ENCODE results near the gene PMP22. TPM values are rescaled to one million over a fixed set of nuclear protein-coding genes. Genes with fewer than 3 reads are reported as not detected.

Gene PMP22
- total RNA-seq, 4 donors from 2014 or later, result 224 to 387 (median 297) TPM

DNA sequence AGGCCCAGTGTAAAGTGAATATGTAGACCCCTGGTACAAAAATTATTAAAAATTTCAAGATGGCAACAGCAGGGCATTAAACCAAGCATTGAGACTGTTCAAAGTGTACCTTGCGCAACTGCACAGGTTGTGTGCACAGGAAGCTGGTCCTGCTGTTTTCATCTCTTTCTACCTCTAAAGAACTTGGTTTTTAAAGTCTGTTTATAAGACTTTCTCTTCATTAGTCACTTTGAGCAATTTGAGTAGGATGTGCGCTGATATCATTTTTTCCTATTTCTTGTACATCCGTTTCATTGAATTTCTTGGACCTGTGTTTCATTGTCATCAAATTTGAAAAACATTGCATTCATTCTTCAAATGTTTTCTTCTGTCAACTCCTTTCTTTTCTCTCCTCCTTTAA is 16.8 kb upstream of the PMP22 start:
- TF ChIP-seq, protein P1, sequence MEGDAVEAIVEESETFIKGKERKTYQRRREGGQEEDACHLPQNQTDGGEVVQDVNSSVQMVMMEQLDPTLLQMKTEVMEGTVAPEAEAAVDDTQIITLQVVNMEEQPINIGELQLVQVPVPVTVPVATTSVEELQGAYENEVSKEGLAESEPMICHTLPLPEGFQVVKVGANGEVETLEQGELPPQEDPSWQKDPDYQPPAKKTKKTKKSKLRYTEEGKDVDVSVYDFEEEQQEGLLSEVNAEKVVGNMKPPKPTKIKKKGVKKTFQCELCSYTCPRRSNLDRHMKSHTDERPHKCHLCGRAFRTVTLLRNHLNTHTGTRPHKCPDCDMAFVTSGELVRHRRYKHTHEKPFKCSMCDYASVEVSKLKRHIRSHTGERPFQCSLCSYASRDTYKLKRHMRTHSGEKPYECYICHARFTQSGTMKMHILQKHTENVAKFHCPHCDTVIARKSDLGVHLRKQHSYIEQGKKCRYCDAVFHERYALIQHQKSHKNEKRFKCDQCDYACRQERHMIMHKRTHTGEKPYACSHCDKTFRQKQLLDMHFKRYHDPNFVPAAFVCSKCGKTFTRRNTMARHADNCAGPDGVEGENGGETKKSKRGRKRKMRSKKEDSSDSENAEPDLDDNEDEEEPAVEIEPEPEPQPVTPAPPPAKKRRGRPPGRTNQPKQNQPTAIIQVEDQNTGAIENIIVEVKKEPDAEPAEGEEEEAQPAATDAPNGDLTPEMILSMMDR (IDR thresholded peaks at IDR 0.05), result no peak
- ATAC-seq (ENCODE audit: low FRiP score) (no peak), DNase-seq (ENCODE audit: low spot score) (no peak)

DNA sequence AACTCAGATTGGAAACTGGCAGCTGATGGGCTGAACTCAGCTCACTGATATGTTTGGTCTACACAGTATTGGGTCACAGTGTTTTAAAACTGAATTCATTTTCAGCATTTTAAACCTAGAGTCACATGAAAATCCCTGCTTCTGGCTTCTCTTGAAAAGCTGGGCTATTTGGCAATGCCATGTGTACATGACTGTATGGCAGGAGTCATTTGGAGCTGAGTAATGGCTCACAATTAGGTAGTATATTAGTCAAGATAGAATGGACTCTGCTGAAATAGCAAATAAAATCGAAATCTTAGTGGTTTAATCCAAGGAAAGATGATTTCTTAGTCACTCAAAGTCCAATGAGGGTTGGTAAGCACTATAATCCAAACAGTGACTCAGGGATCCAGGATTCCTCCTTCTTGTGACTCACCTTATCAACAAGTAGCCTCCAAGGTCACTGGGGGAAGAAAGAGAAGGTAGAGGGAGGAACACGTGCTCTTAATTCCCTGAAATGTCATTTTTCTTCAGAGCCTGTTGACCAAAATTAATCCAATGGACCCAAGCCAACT is 13.9 kb upstream of the PMP22 start:
- DNase-seq (ENCODE audit: low spot score) (no peak), ATAC-seq (ENCODE audit: low FRiP score) (peak; percentile 77)
- TF ChIP-seq, protein P1 (IDR thresholded peaks at IDR 0.05), result no peak

DNA sequence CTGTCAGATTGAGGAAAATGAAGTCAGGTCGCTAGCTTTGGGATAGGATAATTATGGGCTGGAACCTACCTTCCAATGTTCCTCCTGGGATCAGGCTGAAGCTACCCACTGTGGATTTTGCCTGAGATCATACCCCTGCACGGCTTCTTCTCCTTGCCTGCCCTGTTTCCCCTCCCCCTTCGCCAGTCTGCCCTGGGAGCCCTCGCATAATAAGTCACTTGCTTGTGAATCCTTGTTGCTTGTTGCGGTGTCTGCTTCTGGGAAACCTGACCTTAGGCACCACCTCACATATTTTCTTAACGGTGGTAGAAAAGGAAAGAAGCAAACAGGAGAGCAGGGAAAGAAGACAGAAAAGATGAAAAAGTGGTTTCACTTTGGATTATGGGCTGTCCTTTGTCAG is 13.3 kb upstream of the PMP22 start:
- TF ChIP-seq, protein P1 (IDR thresholded peaks at IDR 0.05), result no peak
- no peak for ATAC-seq (ENCODE audit: low FRiP score)
- DNase-seq (ENCODE audit: low spot score), result no peak

DNA sequence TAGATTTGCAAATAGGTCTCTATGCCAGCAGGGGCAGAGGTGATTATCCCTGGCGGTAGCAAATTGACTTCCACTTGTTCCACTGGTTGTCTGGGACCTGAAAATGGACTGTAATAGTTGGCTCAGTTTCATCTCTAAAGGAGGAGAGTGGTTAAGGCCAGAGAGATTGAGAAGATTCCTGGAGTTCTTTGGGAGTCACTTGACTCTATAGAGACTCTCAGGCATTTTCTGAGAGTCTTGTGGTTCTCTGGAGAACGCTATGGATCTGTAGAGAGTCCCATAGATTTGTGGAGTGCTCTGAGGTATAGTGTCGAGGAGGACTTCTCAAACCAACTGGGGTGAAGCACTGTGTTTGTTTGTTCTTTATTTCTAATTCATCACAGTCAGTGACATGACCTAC is 8.9 kb upstream of the PMP22 start:
- no peak for ATAC-seq (ENCODE audit: low FRiP score)
- TF ChIP-seq, protein P1 (IDR thresholded peaks at IDR 0.05), result no peak
- DNase-seq (ENCODE audit: low spot score), result no peak

DNA sequence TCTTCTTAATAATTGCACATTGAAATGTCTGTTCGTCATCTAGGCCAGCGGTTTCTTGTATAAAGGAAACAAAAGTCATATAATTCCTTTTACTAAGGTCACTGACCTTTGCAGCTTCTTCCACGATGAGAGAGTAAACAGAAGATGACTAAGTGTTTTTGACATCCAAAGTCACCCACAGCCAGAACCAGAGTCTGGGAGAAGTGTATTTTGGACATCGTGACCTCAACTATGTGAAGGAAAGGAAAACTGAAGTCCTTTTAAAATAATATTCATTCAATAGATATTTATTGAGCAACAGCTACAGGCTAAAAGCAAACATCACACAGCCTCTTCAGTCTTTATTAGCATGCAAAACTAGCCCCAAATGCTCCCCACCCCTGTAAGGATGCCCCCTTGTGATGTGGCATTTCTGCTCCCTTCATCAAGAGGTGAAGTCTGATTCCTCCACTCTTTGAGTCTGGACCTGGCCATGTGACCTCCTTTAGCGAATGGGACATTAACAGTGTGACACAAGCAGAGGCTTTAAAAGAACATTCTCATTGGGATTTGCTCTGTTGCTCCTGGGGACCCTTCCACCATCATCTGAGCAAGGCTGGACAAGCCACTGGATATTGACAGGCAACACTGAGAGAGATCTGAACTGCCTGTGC is 8.1 kb upstream of the PMP22 start:
- no peak for DNase-seq (ENCODE audit: low spot score)
- TF ChIP-seq, protein P1 (IDR thresholded peaks at IDR 0.05), result no peak

DNA sequence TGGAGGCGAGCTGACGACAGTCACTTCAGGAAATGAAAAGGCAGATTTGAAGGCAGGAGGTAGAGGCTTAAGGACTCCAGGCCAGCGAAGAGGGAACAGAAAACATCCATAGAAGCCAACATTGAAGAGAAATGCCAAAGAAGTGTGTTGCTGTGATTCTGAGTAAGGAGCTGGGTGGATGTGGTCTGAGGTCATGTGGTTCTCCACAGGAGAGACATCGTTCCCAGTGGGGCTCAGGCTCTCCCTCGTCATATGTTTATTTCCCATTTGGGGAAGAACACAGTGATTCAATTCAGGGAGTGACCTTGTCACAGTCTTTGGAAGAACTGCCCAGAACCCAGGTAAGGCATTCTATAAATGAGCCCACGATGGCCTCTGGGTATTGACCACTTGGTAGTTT is 6.6 kb upstream of the PMP22 start:
- TF ChIP-seq, protein P1 (IDR thresholded peaks at IDR 0.05), result no peak
- no peak for DNase-seq (ENCODE audit: low spot score)
- no peak for ATAC-seq (ENCODE audit: low FRiP score)

More for the DNA sequence above, 8.1 kb upstream of the PMP22 start:
- no peak for ATAC-seq (ENCODE audit: low FRiP score)

Measured in omental fat pad (tissue), 4 donors.